SK-N-MC (cell line): ENCODE measurements around the gene IRF2BPL.

Experiments used
- EZH2 ChIP-seq: fragments of 200-600 bp; sonication (generic); IDR thresholded peaks from one replicate; pipeline ENCODE4 v1.6.1; 2017; ENCODE audit warnings: antibody characterized with exemption
- FOXP2 ChIP-seq: optimal IDR thresholded peaks from 2 replicates; pipeline ENCODE3; 2011; ENCODE audit warnings: mild to moderate bottlenecking, moderate library complexity; ENCODE audit not compliant: insufficient read depth; ENCODE audit errors: extremely low read length, control extremely low read depth
- POLR2AphosphoS5 ChIP-seq: IDR thresholded peaks from 2 replicates; pipeline ENCODE4 v1.6.1; 2012; ENCODE audit warnings: mild to moderate bottlenecking, low read depth, low read length, borderline replicate concordance

DNA sequence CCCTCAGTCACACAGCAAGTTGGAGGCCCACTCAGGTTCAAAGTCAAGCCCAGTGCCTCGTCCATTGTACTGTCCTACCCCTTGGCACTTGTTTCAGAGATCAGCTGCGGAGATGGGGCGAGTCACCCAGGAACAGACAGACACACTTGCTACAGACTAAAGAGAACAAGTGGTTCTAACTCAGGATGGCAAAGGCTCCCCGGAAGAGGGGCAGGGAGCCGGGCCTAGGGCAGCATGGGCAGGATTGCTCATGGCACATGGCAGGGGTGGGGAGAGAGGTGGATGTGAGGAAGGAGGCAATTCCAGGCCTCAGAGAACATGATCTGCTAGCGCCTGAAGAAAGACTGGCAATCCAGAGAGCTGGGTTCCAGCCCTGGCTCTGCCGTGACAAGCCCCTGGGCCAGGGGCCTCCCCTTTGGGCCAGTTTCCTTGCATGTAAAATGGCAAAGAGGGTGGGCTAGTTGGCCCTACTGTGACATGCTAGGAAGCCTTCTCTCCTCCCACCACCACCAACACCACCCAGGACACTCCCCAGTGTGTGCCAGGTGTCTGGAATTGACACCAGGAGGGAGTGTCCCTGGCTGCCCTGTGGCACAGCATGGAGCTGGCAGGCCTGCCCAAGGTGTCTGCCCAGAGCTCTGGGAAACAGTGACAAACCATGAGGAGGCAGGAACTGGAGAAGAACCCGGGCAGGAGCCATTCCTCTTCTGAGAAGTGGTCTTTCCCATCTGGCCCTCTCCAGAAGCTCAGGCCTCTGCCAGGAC lies 24.0 kb upstream of the IRF2BPL start:
- TF ChIP-seq EZH2 (no peak), POLR2AphosphoS5 (no peak), FOXP2 (no peak)
